HCT116 (cell line): Measurements from ENCODE around the gene SYNGR1.
"Not testable (repeated sequence)": the region's sequence is repeated elsewhere in the genome, so short reads cannot be mapped to it uniquely, and the experiment has no call there.

Experiments used
- ATF3 ChIP-seq: IDR thresholded peaks from 2 replicates; pipeline ENCODE4 v1.6.1; 2012
- CTCF ChIP-seq, 3 experiments: fragments of 200-600 bp in 1 of 3; sonication (generic) in 1 of 3; IDR thresholded peaks in 2 of 3; conservative IDR thresholded peaks in 1 of 3; 2 replicates each; pipeline ENCODE4 v1.5.1; 2012 to 2017; ENCODE audit warnings: low read depth in 2 of 3, low read length in 2 of 3, antibody characterized with exemption in 1 of 3, borderline replicate concordance in 1 of 3, control low read depth in 1 of 3, mild to moderate bottlenecking in 1 of 3, mixed read lengths in 1 of 3, mixed run types in 1 of 3, moderate library complexity in 1 of 3; ENCODE audit not compliant: insufficient read depth in 1 of 3
- EZH2phosphoT487 ChIP-seq: fragments of 200-600 bp; IDR thresholded peaks from 2 replicates; pipeline ENCODE4 v1.6.1; 2018; ENCODE audit warnings: antibody characterized with exemption, borderline replicate concordance
- POLR2AphosphoS5 ChIP-seq: IDR thresholded peaks from 2 replicates; pipeline ENCODE4 v1.6.1; 2011; ENCODE audit warnings: mild to moderate bottlenecking, low read depth, low read length, moderate library complexity
- YY1 ChIP-seq: IDR thresholded peaks from 2 replicates; pipeline ENCODE4 v1.6.1; 2011; ENCODE audit warnings: low read length, low read depth, moderate library complexity, mild to moderate bottlenecking; ENCODE audit not compliant: insufficient replicate concordance; ENCODE audit errors: extremely low read depth
- ZNF274 ChIP-seq: fragments of 200-500 bp; sonication (Bioruptor generic); IDR thresholded peaks from 2 replicates; pipeline ENCODE4 v1.6.1; 2014; ENCODE audit warnings: mild to moderate bottlenecking, low read depth, low read length, inconsistent platforms

DNA sequence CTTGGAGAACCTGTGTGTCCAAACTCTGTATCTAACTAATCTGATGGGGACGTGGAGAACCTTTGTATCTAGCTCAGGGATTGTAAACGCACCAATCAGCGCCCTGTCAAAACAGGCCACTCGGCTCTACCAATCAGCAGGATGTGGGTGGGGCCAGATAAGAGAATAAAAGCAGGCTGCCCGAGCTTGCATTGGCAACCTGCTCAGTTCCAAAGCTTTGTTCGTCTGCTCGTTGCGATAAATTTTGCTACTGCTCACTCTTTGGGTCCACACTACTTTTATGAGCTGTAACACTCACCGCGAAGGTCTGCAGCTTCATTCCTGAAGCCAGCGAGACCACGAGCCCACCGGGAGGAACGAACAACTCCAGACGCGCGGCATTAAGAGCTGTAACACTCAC is 8.4 kb downstream of the SYNGR1 start:
- TF ChIP-seq CTCF (IDR thresholded peaks at IDR 0.05 in 2 of 3, conservative IDR thresholded peaks at IDR 0.05 in 1 of 3; ENCODE audit: borderline replicate concordance in 1 of 3, insufficient read depth in 1 of 3, low read depth in 2 of 3, low read length in 2 of 3); ATF3; ZNF274; EZH2phosphoT487; POLR2AphosphoS5; YY1: not testable (repeated sequence)
